CD4-positive, alpha-beta T cell treated with Interleukin-10 for 1 hour (primary cell): Measurements from ENCODE around the gene PDGFB.

Source experiments
- DNase-seq: peaks from one replicate; pipeline ENCODE4 v3.0.0-alpha.2; 2020

PDGFB gene

DNA sequence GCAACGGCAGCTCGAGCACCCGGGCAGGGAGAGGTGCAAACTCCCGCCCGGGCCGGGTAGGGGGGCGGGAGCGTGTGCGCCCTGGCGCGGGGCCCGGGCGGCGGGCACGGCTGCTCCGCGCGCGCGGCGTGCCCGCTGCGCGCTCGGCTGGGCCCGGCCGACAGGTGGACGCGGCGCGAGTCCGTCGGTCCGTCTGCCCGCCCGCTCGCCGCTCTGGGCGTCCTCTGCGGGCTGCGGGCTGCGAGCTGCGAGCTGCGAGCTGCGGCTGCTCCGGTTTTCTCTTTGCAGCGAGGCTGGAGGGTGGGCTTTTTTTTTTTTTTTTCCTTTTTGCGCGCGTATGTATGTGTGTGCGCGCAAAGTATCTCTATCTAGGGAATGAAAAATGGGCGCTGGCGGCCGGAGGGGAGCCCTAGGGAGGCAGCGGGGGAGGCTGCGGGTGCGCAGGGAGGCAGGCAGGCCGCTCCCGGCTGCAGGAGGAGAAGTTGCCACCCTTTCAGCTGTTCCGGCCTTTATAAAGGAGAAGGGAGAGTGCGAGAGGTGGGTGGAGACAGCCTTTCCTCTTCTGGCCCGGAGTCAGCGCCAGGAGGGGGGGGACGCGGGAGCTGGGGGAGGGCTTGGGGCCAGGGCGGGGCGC, at the start of gene PDGFB:
Gene PDGFB (minus strand): TSS at position 487 of the 634 bp plus-strand sequence. CDS start 1,019 bp downstream, outside the sequence.
- no peak for DNase-seq

GRCh38 chr22:39293766-39294368, 49.1 kb upstream of the PDGFB start:
- no peak for DNase-seq

DNA sequence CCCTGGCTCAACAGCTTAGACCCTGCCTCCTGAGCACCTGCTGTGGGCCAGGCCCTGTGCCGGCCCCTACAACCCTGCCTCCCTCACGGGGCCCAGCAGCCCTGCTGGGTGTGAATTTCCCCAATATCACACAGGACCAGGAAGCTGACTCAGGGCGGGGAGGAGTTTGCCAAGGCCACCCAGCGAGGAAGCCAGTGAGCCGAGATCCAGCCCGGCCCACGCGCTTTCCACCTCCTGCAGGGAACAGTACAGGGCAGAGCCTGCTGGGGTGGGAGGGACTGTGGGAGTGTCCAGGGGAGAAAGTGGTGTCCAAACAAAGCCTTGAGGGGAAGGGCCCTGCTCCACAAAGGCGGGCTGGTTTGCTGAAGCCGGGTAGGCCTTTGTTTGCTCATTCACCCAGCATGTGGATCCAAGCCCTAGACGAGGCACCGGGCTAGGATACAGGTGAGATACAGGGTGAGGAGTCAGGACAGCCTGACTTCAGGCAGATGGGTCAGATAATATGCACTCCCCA, 47.8 kb upstream of the PDGFB start:
- no peak for DNase-seq

- DNase-seq, result no peak
Measured at GRCh38 chr22:39292031-39292462, 47.3 kb upstream of the PDGFB start.

GRCh38 chr22:39291523-39291922, 46.7 kb upstream of the PDGFB start:
- no peak for DNase-seq

DNA sequence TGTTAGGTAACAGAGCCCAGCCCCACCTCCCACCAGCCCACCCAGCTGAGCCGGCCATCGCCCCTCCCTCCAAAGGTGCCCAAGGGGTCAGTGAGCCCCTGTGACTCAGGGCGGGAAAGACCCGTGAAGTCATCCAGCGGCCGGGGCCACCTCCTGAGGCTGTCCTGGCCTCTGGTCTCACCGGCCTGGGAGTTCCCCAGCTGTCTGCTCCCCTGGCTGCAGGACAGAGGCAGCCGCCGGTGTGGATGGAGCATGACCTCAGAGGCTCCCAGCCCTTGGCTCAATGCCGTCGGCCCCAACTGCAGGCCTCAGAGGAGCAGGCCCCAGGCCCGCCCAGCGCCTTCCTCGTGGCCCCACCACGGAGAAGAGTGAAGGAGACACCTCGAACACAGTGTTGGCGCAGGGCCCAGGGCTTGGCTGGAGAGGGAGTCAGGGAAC, 46.0 kb upstream of the PDGFB start:
- no peak for DNase-seq

DNA sequence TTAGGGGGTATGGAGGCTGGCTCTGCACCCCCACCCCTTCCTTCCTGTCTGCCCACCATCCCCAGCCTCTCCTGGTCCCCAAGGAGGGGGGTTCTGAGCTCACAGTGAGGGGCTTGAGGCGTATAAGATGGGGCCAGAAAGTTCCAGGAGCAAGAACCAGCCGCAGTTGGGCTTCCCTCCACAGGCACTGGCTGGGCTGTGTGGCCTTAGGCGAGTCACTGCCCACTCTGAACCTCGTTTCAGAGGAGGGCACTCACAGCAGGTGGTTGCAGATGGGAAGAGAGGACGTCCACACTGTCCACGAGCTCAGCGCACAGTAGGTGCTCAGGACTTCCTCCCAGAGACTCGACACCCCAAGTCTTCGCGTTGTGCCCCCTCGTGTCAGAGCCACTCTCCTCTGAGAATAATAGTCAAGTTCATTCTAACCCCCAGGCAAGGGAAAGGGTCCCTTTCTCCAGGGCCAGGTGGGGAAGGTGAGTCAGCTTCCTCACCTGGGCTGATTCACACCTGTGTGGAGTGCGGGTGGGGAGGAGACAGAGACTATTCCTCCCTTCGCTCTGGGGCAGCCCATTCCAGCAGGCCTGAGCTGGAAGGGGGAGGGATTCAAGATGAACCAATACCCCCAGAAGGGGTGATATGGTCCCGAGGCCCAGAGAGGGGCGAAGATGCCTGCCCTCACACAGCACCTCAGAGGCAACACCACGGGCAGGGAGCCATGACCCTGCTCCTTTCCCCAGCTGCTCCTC, 45.4 kb upstream of the PDGFB start:
- DNase-seq, result no peak

- DNase-seq, result no peak
Measured at GRCh38 chr22:39289533-39289932, 44.8 kb upstream of the PDGFB start.

GRCh38 chr22:39288135-39288898, 43.5 kb upstream of the PDGFB start:
- DNase-seq, result no peak

DNA sequence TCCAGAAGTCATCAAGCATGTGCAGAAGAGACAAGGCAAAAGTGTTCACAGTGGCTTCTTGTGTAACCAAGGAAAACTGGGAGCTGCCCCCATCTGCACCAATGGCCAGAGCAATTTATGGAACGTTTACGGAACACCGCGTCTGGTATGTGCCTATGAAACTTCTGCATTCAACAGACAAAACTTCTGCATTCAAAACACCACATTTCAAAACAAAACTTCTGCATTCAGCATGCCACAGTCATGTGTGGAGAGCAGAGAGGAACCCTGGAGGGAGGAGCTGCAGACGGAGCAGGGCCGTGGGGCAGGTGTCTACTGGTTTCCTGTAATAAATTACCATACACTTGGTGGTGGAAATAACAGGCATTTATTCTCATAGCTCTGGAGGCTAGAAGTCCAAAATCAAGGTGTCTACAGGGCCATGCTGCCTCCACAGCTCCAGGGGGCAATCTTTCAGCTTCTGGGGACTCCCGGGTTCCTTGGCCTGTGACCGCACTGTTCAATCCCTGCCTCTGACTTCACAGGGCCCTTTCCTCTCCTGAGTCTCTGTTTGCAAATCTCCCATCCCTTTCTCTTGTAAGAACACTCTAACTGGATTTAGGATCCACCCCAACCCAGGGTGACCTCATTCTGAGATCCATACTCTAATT, 42.4 kb upstream of the PDGFB start:
- no peak for DNase-seq

DNA sequence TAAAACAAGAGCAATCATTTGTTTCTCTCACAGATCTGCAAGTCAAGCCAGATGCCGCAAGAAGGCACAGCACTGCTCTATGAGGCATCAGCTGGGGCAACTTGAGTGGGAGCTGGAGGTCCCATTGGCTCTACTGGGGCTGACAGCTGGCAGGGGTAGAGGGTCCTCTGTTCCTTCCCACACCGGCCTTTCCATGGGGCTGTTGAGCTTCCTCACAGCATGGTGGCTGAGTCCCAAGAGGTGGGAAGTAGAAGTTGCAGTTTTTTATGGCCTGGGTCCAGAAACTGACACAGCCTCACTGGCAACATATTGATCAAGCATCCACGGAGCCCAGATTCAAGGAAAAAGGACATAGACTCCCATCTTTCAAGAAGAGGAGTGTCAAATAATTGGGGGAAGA, 40.2 kb upstream of the PDGFB start:
- no peak for DNase-seq

- DNase-seq, result no peak
Measured at GRCh38 chr22:39284142-39284980, 39.6 kb upstream of the PDGFB start.

DNA sequence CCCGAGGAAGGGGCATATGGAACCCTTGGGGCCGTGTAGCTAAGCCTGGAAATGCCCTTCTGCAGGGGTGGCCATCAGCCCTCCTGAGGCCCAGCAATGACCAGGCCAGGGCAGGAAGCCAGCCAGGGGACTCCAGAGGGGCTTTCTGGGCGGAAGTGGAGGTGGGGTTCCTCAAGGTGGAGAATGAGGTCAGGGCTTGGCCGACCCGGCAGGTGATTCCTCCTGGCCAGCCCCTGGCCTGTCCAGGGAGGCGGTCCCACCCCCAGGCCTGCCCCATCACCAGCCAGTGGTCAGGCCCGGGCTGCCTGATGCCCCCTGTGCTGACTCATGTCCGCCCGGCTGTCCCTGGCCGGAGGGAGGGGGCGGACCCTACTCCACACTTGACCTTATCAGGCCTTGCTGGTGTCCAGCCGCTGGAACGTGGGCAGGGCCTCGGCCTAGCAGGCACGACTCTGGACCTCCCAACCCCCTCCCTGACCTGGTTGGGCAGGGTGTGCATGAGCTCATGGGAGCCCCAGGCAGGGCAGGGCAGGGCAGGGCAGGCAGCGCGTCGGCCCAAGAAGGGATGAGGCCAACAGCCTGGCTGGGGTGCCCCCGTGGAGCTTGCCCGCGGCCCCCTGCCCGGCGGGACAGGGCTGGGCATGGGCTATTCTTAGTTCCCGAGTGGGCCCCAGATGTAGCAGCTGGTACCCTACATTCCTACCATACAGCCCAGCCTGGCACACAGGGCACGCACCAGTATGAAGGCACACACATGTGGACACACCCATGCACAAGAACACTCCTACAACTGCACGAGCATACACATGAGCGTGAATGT, 38.8 kb upstream of the PDGFB start:
- no peak for DNase-seq

DNA sequence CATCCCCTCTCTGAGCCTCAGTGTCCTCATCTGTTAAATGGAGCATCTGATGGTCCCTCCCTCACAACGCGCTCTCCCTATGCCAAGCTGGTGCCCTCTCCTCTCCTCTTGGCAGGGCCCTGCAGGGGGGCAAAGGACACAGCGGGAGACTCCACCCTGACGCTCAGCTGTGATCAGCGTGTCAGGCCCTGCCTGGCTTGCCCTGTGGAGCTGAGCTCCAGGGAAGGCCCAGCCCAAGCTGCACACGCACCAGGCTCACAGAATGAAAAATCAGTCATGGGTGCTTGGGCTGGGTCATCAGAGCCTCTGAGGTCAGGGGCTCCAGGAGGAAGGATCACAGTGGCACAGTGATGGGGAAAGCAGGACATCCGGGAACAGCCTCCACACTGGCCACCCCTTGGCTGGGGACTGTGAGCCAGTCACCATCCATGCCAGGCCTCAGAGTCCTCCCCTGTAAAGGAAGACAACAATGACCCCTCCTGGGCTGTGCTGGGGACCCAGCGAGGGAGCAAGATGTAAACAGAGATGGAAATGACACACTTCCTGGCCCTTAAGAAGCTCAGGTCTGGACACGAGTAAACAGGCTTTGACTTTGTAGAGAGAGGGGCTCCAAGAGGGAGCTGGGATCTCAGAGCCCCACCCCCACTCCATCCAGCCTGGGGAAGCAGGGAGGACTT, 38.0 kb upstream of the PDGFB start:
- DNase-seq, result no peak

DNA sequence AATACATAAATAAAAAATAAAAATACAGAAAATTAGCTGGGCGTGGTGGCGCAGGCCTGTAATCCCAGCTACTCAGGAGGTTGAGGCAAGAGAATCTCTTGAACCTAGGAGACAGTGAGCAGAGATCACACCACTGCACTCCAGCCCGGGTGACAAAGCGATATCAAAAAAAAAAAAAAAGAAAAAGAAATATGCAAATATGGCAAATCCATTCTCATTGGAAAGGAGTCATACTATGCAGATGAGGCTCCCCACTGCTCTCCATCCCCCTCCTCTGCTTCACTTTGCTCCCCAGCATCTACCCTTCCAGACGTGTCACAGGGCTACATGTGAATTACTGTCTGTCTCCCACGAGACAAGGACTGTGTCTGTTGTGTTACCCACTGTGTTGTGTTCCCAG, 36.3 kb upstream of the PDGFB start:
- no peak for DNase-seq

DNA sequence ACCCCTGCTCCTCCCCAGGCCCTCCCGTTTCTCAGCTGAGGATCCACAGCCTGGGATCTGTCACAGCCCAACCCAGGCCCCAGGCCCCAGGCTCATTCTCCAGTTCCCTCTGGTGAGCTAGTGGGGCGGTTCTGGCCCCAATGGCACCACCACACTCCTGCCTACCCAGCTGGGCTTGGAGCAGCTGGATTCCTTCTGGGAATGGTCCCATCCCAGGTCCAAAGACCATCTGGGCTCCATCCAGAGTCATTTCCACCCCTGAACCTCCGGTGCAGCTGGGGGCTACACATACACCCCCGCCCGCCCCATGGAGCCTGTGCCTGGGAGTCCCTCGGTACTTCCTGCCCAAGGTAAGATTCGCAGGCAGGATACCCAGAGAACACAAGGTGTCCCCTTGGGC, 35.5 kb upstream of the PDGFB start:
- DNase-seq, result no peak

GRCh38 chr22:39279170-39279850, 34.5 kb upstream of the PDGFB start:
- DNase-seq, result no peak

GRCh38 chr22:39278040-39278439, 33.3 kb upstream of the PDGFB start:
- no peak for DNase-seq

- no peak for DNase-seq
Measured at GRCh38 chr22:39277142-39277607, 32.4 kb upstream of the PDGFB start.
